ENCODE data around the gene TYR.
"Not testable (repeated sequence)": the region's sequence is repeated elsewhere in the genome, so short reads cannot be mapped to it uniquely, and the experiment has no call there.

Gene TYR

DNA sequence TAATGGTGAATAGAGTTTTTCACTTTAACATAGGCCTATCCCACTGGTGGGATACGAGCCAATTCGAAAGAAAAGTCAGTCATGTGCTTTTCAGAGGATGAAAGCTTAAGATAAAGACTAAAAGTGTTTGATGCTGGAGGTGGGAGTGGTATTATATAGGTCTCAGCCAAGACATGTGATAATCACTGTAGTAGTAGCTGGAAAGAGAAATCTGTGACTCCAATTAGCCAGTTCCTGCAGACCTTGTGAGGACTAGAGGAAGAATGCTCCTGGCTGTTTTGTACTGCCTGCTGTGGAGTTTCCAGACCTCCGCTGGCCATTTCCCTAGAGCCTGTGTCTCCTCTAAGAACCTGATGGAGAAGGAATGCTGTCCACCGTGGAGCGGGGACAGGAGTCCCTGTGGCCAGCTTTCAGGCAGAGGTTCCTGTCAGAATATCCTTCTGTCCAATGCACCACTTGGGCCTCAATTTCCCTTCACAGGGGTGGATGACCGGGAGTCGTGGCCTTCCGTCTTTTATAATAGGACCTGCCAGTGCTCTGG lies at the start of gene TYR:
Gene TYR, plus strand, starts transcription at position 185 of the 541 bp plus-strand sequence. Its CDS starts 79 bp downstream, at position 264.
- DNase-seq: no peak

DNA sequence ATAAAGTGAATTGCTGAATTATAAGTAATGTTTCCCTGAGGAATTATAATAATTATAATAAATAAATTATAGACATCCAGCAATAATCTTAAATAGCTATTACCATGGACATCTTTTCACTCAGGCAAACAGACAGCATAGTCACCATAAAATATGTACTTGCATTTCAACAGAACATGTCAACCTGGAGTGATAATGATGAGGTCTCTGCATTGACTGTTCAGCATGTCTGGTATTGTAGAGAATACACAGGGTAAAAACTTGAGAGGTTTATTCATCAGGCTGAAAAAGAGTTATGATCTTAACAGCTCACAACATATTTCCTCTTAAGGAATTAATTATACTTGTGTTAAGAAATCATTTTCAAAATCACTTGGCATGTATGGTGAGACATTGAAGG lies 41.1 kb upstream of the TYR start:
- DNase-seq: no peak

DNA sequence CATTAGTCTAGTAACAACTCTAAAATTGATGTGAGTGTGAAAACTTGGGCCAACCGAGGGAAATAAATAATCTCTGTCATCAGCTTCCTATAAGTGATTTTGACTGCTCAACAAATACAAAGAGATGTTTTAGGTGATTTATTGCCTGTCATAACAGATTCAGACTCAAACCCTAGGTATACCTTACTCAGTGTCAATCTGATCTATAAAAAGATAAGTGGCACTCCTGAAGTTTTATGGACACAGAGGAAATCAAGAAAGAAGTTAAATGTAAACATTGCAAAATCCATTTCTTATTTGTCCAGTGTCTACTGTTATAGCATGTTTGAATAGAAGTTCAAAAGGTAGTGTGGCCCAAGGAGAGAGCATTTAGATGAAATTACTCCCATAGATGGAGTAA lies 30.4 kb upstream of the TYR start:
- no peak for DNase-seq

DNA sequence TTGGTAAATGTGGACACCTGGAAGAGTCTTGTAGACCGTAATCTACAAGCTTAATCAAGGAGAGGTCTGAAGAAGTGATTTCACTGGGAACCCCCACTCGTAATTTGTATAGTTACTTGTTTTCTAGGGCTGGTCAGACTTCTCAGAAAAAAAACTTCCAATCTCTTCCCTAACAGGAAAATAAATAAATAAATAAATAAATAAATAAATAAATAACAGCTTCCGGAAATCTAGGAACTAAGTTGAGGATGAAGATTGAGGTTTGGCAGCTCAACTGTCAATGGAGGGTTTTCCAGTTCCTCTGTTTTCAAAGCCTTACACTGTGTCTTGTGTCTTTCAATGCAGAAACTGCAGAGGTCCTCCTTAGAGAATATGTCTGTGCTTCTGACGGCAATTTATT lies 17.7 kb upstream of the TYR start:
- no peak for DNase-seq

DNA sequence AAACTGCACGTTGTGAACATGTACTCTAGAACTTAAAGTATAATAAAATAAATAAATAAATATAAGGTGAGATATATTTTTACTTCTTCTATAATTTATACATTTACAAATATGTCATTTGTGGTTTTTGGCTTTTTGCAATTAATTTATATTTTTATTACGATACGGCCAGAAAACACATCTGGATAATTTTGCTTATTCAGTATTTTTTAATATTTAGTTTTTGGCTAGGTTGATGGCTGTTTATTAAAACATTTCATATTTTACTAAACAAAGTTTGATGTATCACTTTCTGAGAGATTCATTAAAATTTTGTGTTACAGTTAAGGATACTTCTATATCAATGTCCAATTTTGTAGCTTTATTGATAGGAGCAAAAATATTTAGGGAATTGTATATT lies 15.7 kb upstream of the TYR start:
- DNase-seq: no peak

DNA sequence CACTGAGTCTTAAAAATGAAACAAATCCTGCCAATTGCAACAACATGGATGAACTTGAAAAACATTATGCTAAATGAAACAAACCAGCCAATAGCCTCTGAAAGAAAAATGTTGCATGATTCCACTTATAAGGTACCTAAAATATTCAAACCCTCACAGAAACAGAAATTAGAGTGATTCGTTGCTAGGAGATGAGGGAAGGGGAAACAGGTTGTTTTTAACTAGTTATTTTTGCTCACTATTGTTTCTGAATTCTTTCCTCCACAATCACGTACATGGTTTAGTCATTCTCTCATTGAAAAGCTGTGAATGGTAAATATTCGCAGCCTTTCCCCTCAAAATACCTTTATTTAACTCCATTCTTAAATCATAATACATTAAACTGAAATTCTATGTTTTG lies 14.0 kb upstream of the TYR start:
- DNase-seq: no peak

DNA sequence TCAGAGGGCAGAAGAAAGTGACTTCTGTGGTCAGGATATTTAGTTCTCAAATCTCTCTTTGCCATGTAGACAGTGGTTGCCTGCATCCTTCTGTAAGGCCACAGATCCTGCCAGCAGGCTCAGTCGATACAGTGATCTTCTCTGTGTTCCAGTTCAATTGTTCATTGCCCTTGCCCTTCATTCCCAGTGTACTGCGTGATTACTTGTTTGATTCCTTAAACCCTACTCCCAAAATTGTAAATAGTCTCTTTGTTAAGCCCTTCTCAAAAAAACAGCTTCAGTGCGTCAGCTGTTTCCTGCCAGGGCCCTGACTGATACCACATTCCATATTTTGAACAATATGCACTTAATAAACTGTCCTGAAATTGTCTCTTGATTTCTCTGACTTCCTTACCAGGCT lies 9.3 kb upstream of the TYR start:
- no peak for DNase-seq

DNA sequence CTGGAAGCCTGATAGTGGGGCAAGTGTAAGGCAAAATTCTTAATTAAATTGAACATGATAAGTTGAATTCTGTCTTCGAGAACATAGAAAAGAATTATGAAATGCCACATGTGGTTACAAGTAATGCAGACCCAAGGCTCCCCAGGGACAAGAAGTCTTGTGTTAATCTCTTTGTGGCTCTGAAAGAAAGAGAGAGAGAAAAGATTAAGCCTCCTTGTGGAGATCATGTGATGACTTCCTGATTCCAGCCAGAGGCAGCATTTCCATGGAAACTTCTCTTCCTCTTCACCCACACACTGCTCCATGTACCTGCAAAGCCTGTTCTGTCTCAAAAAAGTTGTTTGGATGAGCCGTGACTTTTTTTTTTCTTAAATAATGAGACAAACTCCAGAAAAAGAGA lies 1.9 kb upstream of the TYR start:
- DNase-seq: no peak

DNA sequence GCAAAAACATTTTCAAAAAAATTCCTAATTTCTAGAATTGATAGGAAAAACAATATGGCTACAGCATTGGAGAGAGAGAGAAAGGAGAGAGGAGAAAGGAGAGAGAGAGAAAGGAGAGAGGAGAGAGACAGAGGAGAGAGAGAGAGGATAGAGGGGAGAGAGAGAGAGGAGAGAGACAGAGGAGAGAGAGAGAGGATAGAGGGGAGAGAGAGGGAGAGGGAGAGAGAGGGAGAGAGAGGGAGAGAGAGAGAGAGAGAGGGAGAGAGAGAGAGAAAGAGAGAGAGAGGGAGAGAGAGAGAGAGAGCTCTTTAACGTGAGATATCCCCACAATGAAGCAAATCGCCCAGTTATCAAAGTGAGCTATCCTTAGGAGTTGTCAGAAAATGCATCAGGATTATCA lies 737 bp upstream of the TYR start:
- no peak for DNase-seq

DNA sequence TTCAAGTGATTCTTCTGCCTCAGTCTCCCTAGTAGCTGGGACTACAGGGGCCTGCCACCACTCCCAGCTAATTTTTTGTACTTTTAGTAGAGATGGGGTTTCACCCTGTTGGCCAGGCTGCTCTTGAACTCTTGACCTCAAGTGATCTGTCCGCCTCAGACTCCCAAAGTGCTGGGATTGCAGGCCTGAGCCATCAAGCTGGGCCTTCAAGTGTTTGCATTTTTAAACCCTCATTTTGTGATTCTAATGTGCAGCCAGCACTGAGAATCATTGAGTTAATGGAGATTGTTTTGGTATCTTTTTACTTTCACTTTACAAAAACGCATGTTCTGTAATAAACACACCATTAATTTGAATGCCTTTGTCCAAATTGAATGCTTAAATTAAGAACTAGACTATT lies 3.4 kb downstream of the TYR start:
- DNase-seq: no peak

DNA sequence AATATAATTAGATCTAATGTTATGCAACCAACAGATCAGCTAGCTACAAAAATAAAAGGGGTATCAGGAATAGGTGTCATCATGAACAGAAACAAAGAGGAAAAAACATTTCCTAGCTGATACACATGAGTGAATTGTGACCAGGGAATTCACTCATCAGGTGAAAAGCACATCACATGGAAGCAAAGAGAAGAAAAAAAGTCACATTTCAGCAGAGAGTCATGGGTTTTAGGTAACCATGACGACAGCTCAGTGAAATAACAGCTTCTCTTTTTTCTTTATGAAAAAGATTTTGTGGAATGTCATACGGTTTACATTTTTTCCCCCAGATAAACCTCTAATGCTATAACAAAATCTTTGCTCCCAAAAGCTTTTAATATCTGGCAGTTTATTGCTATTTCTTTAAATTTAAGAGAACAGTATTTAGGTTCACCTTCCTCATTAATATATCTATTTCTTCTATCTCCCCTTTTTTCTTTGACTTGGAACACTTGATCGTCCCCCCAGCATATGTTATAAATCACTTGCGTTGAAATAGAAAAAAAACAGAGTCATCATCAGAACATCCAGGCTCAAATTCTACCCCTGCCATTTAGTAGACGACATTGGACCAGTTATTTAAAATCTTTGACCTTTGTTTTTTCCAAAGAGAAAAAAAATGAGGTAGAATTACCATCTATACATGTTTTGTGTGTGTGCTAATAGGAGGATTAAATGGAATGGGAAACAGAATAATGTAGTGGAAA lies 5.3 kb downstream of the TYR start:
- no peak for DNase-seq

DNA sequence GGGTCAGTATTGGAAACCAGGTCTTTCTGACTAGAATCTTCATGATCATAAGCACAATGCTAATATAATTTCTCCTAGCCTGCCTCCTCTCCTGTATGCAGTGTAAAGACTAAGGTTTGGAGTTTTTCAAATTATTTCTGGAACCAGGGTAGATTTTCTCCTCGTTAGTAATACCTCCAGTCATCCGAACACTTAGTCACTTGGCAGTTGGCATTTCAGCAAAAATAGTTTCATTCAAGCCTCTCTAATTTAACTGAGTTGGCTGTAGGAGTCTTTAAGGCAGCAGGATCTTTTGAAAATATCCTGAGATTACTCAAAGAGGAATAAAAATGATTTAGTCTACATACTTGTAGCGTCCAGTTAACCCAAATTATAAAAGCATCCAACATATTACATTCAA lies 6.3 kb downstream of the TYR start:
- DNase-seq: no peak

DNA sequence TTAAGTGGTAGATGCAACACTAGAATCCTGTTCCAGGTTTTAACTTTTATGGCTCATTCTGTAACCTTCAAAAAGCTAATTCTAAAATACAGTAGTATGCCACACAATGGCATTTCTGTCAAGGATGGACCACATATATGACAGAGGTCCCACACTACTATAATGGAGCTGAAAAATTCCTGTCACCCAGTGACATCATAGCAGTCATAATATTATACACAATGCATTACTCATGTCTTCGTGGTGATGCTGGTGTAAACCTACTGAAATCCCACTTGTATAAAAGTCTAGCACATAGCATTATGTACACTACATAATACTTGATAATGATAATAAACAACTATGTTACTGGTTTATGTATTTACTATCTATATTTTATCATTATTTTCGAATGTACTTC lies 12.1 kb downstream of the TYR start:
- DNase-seq: no peak

DNA sequence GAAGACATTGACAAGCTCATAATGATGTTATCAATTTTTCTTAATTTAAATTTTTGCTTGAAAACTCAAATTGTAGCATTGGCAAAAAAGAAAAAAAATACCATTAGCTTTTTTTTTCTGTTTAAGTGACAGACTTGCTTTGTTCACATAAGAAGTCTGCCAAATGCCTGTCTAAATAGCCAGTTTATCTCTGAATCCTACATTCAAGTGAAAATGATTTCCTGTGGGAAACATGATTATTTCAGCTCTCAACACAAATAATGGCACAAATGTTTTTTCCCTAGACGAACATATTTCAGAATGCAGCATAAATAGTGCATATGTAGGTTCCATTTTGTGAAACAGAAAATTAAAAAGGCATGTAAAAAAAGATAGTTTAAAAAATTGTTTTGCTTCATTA lies 23.5 kb downstream of the TYR start:
- no peak for DNase-seq

DNA sequence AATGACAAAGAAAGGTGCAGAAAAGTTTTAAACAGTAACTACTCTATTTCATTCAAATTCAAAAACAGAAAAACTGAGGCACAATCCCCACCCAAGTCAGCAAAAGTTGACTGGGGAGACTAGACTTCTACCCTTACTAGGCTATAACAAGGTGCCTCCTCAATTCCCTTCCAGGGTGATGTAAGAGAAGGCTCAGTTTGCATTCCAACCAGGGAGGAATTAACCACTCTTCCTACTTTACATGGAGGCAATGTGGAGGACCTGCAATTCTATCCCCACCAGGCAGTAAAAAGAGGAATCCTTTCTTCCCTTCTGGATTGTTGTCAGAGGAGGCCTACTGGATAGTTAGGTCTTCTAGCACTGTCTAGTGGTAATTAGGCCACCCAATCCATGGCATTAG lies 26.1 kb downstream of the TYR start:
- DNase-seq: no peak

DNA sequence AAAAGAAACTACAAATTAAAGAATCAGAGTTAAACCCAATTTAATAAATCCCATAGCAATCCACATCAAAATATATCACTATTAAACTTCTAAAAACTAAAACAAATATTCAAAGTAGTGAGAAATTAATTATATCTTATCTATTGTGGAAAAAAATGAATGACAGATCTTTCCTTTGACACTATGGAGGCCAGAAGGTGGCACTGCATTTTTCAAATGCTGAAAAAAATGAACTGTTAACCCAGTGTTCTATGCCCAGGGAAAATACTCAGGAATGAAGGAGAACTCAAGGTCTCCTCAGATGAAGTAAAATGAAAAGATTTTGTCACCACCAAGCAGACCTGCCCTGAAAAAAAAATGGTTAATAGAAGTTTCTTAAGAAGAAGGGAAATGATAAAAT lies 27.7 kb downstream of the TYR start:
- DNase-seq: no peak

DNA sequence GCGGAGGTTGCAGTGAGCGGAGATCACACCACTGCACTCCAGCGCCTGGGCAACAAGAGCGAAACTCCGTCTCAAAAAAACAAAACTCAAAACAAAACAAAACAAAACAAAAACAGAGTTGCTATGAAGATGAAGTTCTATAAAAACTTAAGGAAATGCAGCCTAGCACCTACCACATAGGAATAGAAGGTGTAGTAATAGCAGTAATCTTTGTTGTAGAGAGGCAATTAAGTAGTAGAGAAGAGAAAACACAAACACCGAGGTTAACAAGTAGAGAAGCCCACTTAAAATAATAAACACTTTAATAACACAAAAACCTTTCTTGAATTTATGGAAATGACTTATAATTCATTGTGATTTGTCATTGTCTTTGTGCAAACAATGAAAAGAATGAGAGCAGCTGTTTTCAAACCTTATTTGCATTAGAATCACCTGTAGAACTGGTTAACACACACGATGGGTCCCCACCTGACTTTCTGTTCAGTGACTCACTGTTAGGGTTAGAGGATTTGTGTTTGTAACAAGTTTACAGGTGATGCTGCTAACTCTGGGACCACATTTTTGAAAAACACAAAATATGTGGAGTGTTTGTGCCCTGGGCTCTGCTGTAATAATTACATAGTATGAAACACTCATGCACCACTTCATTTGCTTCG lies 43.1 kb downstream of the TYR start:
- no peak for DNase-seq

DNA sequence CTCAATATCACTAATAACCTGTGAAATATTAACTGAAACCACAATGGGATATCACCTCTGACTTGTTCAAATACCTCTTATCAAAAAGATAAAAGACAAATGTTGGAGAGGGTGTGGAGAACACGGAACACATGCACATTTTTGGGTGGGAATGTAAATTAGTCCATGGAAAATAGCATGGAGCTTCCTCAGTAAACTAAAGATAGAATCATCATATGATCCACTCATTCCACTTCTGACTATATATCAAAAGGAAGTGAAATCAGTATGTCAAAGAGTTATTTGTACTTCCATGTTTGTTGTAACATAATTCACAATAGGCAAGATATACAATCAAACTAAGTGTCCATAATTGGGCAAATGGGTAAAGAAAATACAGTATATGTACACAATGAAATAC lies 57.4 kb downstream of the TYR start:
- no peak for DNase-seq

DNA sequence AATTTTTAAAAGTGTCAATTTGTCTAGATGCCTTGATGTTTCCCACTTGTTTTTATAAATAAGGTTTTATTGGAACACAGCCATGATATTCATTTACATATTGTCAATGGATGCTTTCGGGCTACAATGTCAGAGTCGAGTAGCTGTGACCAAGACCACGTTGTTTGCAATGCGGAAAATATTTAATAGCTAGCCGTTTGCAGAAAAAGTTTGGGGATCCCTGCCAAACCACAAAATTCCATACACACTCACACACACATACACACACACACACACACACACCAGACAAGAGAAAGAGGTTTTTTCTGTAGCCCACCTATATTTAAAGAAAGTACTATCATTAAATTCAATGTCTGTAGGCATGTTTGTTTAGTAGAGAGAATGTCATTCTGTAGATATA lies 58.3 kb downstream of the TYR start:
- DNase-seq: no peak

DNA sequence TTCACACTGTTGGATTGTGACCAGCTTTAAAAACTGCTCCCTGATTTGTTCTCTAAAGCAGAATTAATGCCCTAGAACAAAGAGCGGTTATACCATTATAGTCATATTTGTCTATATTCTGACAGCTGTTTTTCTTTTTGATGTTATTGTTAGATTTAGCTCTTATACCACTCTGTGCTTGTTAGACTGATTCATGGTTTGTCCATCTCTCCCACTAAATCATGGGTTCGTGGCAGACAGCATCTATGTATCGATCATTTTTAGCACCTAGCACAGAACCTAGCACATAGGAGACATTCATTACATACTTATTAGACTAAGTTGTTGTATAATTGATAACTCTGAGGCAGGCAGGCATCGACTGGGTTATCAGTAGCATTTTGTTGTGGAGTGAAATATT lies 69.3 kb downstream of the TYR start:
- not testable (repeated sequence) for DNase-seq

DNA sequence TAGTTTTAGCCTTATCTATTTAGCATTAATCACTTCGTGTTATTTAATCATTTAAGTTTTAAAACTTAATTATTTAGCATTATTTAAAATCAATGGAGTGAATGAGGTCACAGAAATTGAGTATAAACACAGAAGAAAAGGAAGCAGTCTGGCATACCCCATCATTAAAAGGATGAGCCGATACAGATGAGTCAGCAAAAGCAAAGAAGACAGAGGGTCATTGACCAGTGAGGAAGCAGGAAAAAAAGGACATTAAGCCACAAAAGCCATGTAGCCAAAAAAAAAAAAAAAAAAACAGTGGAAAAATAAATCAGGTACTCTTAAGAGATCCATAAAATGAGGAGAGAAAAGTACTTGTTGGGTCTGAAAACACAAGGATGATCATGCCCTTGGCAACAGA lies 71.5 kb downstream of the TYR start:
- no peak for DNase-seq

DNA sequence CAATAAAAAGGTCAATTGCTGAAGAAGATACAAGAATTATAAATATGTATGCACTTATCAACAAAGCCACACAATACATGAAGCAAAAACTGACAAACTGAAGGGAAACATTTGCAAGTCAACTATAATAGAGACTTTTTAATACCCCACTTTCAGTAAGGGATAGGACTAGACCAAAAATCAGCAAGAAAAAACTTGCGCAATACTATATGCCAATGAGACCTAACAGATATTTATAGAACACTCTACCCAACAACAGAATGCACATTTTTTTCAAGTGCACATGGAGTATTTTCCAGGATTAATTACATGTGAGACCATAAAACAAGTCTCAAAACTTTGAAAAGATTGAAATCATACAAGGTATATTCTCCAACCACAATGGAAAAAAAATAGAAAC lies 83.8 kb downstream of the TYR start:
- DNase-seq: not testable (repeated sequence)

DNA sequence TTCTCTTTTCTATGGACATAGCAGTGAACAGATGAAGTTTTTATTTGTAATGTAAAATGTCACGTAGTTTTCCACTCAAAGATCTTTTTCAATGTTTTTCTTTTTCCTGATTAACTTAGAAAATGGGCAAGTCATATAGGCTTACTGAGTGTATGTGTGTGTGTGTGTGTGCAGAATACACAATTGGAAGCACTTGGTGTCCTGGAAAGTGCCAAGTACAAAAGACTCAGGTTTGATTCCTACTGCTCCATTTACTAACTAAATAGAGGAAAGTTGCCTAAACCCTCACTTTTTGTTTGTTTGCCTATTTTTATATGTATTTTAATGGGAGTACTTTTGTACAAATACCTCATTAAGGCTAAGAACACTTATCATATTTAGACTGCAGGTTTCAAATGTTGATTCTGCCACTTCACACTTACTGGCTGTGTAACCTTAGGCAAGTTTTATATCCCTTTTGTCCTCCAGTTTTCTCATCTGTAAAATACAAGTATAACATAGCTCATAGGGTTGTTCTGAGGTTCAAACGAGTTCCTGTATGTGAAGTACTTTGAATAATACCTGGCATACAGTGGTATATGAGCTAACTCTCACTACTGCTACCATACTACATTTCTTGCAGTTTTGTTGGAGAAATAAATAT lies 90.1 kb downstream of the TYR start:
- DNase-seq: no peak

DNA sequence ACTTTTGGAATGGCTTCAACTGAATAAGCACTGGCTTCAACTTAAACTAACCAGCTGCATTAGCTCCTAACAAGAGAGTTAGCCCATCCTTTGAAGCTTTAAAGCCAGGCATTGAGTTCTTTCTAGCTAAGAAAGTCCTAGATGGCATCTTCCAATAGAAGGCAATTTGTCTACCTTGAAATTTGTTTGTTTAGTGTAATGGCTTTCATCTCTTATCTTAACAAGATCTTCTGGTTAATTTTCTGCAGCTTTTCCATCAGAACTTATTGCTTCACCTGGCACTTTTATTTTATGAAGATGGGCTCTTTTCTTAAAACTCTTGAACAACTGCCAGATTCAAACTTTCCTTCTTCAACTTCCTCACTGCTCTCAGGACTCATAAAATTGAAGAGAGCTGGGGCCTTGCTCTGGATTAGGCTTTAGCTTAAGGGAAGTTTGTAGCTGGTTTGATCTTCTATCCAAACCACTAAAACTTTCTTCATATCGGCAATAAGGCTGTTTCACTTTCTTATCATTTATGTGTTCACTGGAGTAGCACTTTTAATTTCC lies 94.9 kb downstream of the TYR start:
- not testable (repeated sequence) for DNase-seq

All from activated CD4-positive, alpha-beta T cell treated with anti-CD3 and anti-CD28 coated beads, Interleukin-2, Interleukin-6, amounts not matched to agents 100 ng/mL and 50 ng/mL, durations not matched to agents 16 hours and 8 hours (primary cell).